Lower leg skin (tissue), 4 donors: ENCODE measurements around the gene MYL4. TPM values are rescaled to one million over a fixed set of nuclear protein-coding genes. Genes with fewer than 3 reads are reported as not detected.

ENCODE experiments used
- DNase-seq, 2 donors: peaks; one replicate each; pipeline ENCODE4 v3.0.0-alpha.2; 2019; ENCODE audit warnings: low spot score in 2 of 2
- H3K4me3 ChIP-seq: fragments of 200-600 bp; sonication (generic); 2 replicates; pipeline ENCODE4 v1.5.1; 2017; ENCODE audit warnings: mild to moderate bottlenecking, low read depth; ENCODE audit not compliant: poor library complexity, severe bottlenecking
- CTCF ChIP-seq, 3 donors: fragments of 450-650 bp; IDR thresholded peaks; one replicate each; pipeline ENCODE4 v1.5.1; 2016; ENCODE audit warnings: antibody characterized with exemption in 3 of 3, mild to moderate bottlenecking in 3 of 3, moderate library complexity in 2 of 3
- POLR2A ChIP-seq, 2 donors: fragments of 450-650 bp; IDR thresholded peaks; one replicate each; pipeline ENCODE4 v1.6.1; 2016 to 2017; ENCODE audit warnings: antibody characterized with exemption in 2 of 2, mild to moderate bottlenecking in 1 of 2, moderate library complexity in 1 of 2
- WGBS, 2 donors: methylation state at CpG; one replicate each; pipeline ENCODE4 v1.1.5; 2018; 5-methylcytosine and 5-hydroxymethylcytosine counted together
- intact Hi-C: fragments of 100-400 bp; cut with DNase I; formaldehyde crosslinking; loops from one replicate; pipeline ENCODE4 v1.15.0; 2023; ENCODE audit warnings: low total_unique reads
- total RNA-seq, 4 donors: library from RNA; depleted of rRNA; stranded (reverse); fragments of >200 nt; gene quantifications; one replicate each; pipeline ENCODE4 v1.1.0, GENCODE V29; 2016

MYL4 gene
- total RNA-seq, 4 donors from 2014 or later, result 0.49 TPM; not detected in 3

DNA sequence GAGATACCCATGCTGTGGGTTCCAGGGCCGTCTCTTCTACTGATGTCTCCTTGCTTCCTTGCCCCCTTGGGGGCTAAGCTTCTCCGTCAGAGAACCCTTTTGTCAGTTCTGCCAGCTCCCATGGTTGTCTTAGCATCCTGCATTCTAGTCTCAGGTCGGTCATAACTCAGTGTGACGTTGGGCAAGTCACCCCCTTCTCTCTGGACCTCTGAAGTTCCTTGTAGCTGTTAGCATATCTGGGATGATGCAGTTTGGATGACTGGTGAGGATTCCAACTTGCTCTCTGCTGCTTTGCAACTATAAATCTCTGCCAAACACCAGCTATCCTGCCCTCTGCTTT is 8.9 kb upstream of the MYL4 start:
- TF ChIP-seq POLR2A (IDR thresholded peaks at IDR 0.05), result no peak
- TF ChIP-seq CTCF (IDR thresholded peaks at IDR 0.05), result no peak
- H3K4me3 ChIP-seq, result no peak overlapping the region
- 82 to 83% methylated on average over 4 of the region's 4 CpGs for WGBS, 2 donors
- intact Hi-C loops, result no loop called here
- no peak for DNase-seq

DNA sequence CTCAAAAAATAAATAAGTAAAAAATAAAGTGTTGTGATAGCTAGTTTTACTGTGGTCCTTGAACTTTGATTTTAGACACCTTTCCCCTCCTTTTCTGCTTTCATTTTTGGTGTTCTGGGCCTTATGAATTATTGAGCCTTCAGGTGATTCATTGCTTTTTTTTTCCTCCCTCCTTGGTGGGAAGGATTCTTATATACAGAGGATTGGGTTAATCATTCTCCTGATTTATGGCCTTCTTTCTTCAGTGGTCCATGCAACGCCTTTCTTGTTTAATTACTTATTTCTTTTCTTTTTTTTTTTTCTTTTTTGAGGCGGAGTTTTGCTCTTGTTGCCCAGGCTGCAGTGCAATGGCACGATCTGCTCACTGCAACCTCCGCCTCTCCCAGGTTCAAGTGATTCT is 8.0 kb upstream of the MYL4 start:
- no peak overlapping the region for H3K4me3 ChIP-seq
- DNase-seq, result no peak
- WGBS, 2 donors, result 90% methylated on average over 4 of the region's 4 CpGs
- intact Hi-C loops, result no loop called here
- TF ChIP-seq CTCF (IDR thresholded peaks at IDR 0.05) (no peak), POLR2A (IDR thresholded peaks at IDR 0.05) (no peak)

DNA sequence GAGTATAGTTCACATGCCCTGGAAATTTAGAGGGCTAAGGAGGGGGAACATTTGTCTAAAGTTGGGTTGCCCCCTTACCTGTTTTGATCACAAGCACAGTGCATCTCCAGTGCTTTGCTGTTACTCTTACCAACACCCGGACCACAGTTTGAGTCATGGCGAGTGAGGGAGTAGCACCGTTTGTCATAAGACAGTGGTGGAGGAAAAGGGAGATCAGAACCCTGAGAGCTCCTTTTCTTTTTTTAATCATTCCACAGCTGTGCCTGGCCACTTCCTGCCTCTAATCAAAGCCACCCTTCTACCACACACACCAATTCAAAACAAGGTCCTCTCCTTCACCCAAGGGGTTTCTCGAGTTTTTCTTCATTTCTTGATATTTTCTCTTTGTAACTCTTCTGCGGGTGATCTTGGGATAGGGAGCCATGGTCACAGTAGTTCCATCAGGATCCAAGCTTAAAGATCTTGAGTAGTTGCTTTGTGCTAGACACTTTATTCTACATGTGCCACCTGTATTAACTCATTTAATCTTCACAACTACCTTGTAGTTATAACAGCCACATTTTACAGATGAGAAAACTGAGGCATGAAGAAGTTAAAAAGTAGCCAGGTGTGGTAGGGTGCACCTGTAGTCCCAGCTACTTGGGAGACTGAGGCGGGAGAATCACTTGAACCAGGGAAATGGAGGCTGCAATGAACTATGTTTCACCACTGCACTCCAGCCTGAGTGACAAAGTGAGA is 5.0 kb upstream of the MYL4 start:
- no peak overlapping the region for H3K4me3 ChIP-seq
- intact Hi-C loops, result no loop called here
- WGBS, 2 donors, result 64 to 69% methylated on average over 6 of the region's 6 CpGs
- TF ChIP-seq POLR2A (IDR thresholded peaks at IDR 0.05), result no peak
- TF ChIP-seq CTCF (IDR thresholded peaks at IDR 0.05), result no peak
- no peak for DNase-seq

DNA sequence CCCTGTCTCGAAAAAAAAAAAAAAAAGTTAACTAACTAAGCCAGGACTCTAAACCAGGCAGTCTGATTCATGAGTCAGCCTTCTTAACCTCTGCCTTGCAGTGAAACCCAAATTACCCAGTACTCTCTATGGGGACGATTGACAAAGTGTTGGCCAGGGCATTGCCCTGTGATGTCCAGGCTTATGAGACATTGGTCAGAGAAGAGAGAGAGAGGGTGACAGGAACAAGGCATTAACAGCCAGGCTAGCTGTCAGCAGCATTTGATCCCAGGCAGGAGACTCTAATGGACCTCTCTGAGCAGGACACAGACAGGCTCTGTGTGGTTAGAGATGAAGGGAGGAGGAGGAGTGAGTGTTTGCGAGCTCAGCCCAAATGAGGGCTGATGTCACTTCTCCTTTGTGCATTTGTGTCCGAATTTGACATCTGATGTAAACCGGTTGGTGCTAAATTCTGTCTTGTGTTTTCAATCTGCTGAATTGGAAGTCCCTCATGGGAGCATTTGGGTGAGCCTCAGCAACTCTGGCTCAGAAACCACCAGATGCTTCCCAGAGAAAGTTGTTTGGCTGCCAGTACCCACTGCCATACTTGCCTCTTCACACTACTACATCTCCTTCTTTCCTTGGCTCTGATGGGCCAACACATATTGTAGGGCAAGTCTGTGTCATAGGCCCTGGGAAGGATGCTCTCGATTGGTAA is 4.3 kb upstream of the MYL4 start:
- no peak overlapping the region for H3K4me3 ChIP-seq
- DNase-seq, result no peak

GRCh38 chr17:47205419-47205963 is 3.7 kb upstream of the MYL4 start:
- 35 to 44% methylated on average over 9 of the region's 9 CpGs for WGBS, 2 donors
- intact Hi-C loops, result no loop called here
- no peak for DNase-seq
- no peak overlapping the region for H3K4me3 ChIP-seq
- no peak for TF ChIP-seq POLR2A (IDR thresholded peaks at IDR 0.05)

More for the DNA sequence above, 4.3 kb upstream of the MYL4 start:
- TF ChIP-seq POLR2A (IDR thresholded peaks at IDR 0.05) (no peak), CTCF (IDR thresholded peaks at IDR 0.05) (no peak)
- 30 to 41% methylated on average over 6 of the region's 6 CpGs for WGBS, 2 donors
- intact Hi-C loops, result no loop called here
